Measurements from ENCODE around the gene HDAC4. TPM values are rescaled to one million over a fixed set of nuclear protein-coding genes. Genes with fewer than 3 reads are reported as not detected.

Gene HDAC4
- total RNA-seq, 6 donors from 2014 or later, result 16.1 to 108 (median 45.0) TPM

DNA sequence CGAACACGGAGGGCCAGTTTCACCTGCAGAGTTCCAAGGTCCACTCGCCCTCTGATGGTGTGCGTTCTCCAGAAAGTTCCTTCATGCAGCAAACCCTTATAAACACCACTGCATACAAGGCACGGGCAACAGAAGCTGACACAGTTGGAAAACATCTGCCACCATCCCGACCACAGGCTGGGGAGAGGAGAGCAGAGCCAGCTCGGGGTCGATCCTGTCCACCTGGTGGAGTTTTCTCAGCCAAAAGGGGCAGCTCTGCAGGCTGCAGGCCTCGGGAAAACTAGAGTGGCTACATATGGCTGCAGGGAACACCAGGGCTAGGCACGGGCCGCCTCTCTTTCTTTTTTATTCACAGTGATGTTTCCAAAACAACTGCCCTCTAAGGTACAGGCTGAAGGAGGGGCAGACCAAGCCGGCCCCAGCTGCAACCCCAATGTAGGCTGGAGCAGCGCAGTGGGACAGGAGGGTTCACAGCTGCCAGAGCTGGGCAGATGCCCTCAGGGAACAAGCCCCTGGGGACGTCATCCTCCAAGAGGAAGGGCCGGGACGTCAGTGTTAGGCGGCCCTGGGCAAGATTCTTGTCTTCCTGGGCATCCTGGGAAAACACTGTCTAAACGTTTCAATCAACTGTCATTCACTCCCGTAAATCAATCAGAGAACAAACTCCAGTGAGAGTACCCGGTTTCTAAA is 278.3 kb downstream of the HDAC4 start:
- Histone ChIP-seq H3K9me3 (no peaks in the 10 kb centered on the region), H3K27me3 (no peaks in the 10 kb centered on the region), H3K36me3 (peaks cover 18 to 43% (median 23%) of the 10 kb centered on the region in 4 donors), H3K27ac (peak overlapping the region in 1 of 4 donors; percentile 74), H3K4me1 (peaks cover 6 to 26% (median 12%) of the 10 kb centered on the region in 4 donors), H3K4me3 (no peak overlapping the region)
- 76 to 83% methylated on average over 14 to 20 of the region's 20 CpGs for WGBS, 2 donors
- TF ChIP-seq, protein P1, sequence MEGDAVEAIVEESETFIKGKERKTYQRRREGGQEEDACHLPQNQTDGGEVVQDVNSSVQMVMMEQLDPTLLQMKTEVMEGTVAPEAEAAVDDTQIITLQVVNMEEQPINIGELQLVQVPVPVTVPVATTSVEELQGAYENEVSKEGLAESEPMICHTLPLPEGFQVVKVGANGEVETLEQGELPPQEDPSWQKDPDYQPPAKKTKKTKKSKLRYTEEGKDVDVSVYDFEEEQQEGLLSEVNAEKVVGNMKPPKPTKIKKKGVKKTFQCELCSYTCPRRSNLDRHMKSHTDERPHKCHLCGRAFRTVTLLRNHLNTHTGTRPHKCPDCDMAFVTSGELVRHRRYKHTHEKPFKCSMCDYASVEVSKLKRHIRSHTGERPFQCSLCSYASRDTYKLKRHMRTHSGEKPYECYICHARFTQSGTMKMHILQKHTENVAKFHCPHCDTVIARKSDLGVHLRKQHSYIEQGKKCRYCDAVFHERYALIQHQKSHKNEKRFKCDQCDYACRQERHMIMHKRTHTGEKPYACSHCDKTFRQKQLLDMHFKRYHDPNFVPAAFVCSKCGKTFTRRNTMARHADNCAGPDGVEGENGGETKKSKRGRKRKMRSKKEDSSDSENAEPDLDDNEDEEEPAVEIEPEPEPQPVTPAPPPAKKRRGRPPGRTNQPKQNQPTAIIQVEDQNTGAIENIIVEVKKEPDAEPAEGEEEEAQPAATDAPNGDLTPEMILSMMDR (IDR thresholded peaks at IDR 0.05), result no peak
- TF ChIP-seq POLR2AphosphoS5 (IDR thresholded peaks at IDR 0.05), result no peak
- no peak for TF ChIP-seq POLR2A (IDR thresholded peaks at IDR 0.05)
- TF ChIP-seq EP300 (IDR thresholded peaks at IDR 0.05), result no peak
- no peak for ATAC-seq (ENCODE audit: low FRiP score in 2 of 2)
- no peak for DNase-seq

DNA sequence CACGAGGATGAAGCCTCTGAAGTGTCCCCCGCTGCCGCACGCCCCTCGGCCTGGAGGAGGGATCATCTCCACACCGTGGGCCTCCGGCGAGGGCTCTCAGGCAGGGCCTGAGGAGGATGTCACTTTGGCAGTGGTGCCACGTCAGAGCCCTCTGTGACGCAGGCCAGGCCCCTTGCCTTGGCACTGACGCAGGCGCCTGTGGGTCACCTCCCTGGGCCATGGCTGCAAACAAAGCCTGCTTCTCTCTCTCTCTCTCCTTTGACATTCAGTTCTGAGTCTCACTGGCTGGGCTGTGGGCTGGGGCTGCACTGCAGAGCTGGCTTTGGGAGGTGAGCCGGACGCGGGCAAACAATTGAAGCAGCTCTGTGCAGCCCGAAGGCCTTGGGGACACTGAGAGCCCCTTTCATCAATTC is 279.2 kb downstream of the HDAC4 start:
- Histone ChIP-seq H3K4me1 (peaks cover 6 to 26% (median 12%) of the 10 kb centered on the region in 4 donors), H3K27me3 (no peaks in the 10 kb centered on the region), H3K4me3 (no peak overlapping the region), H3K36me3 (peaks cover 18 to 34% (median 22%) of the 10 kb centered on the region in 4 donors), H3K27ac (peak overlapping the region; percentile 16 to 74 (median 58)), H3K9me3 (no peaks in the 10 kb centered on the region)
- TF ChIP-seq, protein P1 (IDR thresholded peaks at IDR 0.05), result no peak
- TF ChIP-seq POLR2A (IDR thresholded peaks at IDR 0.05), result no peak
- 62 to 77% methylated on average over 16 of the region's 16 CpGs for WGBS, 2 donors
- DNase-seq (peak in 1 of 2 donors; percentile 72), ATAC-seq (ENCODE audit: low FRiP score in 2 of 2) (no peak)

DNA sequence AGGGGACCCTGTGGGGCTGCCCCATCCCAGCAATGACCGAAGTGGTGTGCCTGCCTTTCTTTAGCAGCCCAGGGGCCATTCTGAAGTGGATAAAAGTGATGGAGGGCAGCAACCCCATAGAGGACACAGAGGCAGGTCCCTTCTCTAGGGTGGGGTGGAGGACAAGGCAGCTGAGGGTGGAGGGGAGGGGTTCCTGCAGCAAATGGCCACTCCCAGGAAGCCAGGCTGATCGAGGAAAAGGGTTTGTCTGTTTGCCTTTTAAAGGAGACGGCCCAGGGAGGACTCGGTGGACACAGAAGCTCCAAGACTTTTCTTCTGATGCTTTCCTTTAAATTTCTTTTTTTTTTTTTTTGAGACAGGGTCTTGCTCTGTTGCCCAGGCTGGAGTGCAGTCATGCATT is 280.2 kb downstream of the HDAC4 start:
- Histone ChIP-seq H3K4me3 (no peak overlapping the region), H3K27ac (peak overlapping the region in 3 of 4 donors; percentile 16 to 74 (median 55))

DNA sequence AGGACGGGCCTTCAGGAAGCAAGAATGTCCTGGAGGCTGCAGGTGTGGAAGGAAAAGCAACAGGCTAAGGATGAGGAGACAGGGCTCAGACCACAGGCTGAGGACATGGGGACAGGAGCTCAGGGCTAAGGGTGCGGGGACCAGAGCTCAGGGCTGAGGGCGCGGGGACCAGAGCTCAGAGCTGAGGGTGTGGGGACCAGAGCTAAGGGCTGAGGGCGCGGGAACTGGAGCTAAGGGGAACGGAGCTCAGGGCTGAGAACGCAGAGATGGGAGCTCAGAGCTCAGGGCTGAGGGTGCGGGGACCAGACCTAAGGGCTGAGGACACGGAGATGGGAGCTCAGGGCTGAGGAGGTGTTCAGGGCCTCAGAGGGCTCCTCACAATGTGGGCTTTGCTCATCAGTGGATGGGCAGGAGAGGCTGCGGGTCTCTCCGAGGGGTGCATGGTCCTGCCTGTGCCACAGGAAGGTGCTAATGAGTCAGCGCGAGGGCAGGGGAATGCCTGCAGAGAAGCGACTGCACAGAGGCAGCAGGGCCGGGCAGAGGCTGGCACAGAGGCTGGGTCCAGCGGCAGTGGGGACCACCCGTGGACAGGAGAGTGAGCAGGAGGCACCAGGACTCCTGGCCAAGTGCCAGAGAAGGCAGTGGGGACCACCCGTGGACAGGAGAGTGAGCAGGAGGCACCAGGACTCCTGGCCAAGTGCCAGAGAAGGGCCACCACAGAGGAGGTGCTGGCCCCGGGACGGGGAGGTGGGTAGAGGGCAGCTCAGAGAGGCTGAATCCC is 281.3 kb downstream of the HDAC4 start:
- H3K4me1 ChIP-seq, result peaks cover 6 to 31% (median 16%) of the 10 kb centered on the region in 4 donors
- no peak overlapping the region for H3K4me3 ChIP-seq
- no peaks in the 10 kb centered on the region for H3K9me3 ChIP-seq
- TF ChIP-seq EP300 (IDR thresholded peaks at IDR 0.05) (no peak), POLR2AphosphoS5 (IDR thresholded peaks at IDR 0.05) (no peak), POLR2A (IDR thresholded peaks at IDR 0.05) (no peak)
- TF ChIP-seq, protein P1 (IDR thresholded peaks at IDR 0.05), result no peak
- peak overlapping the region in 3 of 4 donors; percentile 17 to 74 (median 46) for H3K27ac ChIP-seq
- DNase-seq (peak in 1 of 2 donors; percentile 55), ATAC-seq (ENCODE audit: low FRiP score in 2 of 2) (no peak)
- no peaks in the 10 kb centered on the region for H3K27me3 ChIP-seq
- WGBS, 2 donors, result 83 to 92% methylated on average over 20 to 21 of the region's 21 CpGs
- H3K36me3 ChIP-seq, result peaks cover 0 to 14% (median 3%) of the 10 kb centered on the region in 4 donors

More for the DNA sequence above, 280.2 kb downstream of the HDAC4 start:
- TF ChIP-seq POLR2A (IDR thresholded peaks at IDR 0.05), result no peak
- TF ChIP-seq EP300 (IDR thresholded peaks at IDR 0.05), result no peak
- TF ChIP-seq POLR2AphosphoS5 (IDR thresholded peaks at IDR 0.05), result no peak
- TF ChIP-seq, protein P1 (IDR thresholded peaks at IDR 0.05), result no peak
- Histone ChIP-seq H3K27me3 (no peaks in the 10 kb centered on the region), H3K36me3 (peaks cover 11 to 25% (median 13%) of the 10 kb centered on the region in 4 donors), H3K9me3 (no peaks in the 10 kb centered on the region), H3K4me1 (peaks cover 6 to 26% (median 12%) of the 10 kb centered on the region in 4 donors)
- no peak for ATAC-seq (ENCODE audit: low FRiP score in 2 of 2)
- 47 to 55% methylated on average over 4 of the region's 4 CpGs for WGBS, 2 donors
- no peak for DNase-seq
